ENCODE data around the gene TREML1.

DNA sequence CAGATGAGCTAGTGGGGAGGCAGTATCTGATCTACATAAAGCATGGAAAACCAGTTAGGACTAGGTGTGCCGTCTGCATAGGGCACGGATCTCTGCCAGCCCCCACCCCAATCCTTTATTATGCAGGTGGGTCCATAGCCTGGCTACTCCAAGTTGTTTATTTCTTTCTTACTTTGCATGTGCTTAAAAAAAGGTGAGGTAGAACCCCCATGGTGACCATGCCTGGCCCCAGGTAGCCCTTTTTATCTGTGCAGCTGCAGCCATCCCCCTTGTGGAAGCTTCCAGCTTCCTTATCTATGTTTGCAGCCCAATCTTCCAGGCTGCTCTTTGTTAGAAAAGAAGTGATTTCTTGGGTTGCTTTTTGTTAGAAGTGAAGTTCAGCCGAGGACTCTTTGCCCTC is 17.8 kb upstream of the TREML1 start:
- TF ChIP-seq, protein P1, sequence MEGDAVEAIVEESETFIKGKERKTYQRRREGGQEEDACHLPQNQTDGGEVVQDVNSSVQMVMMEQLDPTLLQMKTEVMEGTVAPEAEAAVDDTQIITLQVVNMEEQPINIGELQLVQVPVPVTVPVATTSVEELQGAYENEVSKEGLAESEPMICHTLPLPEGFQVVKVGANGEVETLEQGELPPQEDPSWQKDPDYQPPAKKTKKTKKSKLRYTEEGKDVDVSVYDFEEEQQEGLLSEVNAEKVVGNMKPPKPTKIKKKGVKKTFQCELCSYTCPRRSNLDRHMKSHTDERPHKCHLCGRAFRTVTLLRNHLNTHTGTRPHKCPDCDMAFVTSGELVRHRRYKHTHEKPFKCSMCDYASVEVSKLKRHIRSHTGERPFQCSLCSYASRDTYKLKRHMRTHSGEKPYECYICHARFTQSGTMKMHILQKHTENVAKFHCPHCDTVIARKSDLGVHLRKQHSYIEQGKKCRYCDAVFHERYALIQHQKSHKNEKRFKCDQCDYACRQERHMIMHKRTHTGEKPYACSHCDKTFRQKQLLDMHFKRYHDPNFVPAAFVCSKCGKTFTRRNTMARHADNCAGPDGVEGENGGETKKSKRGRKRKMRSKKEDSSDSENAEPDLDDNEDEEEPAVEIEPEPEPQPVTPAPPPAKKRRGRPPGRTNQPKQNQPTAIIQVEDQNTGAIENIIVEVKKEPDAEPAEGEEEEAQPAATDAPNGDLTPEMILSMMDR (IDR thresholded peaks at IDR 0.05; ENCODE audit: low read depth, low read length, poor library complexity, severe bottlenecking) = no peak
- no peak for TF ChIP-seq EZH2phosphoT487 (IDR thresholded peaks at IDR 0.05; ENCODE audit: borderline replicate concordance, low read length)
